HCT116 (cell line): ENCODE data around the gene SPIRE2. TPM values are rescaled to one million over a fixed set of nuclear protein-coding genes. Genes with fewer than 3 reads are reported as not detected.

Experiments used
- ATAC-seq: fragments of 200-7000 bp; cut with Tn5 transposase; 2 replicates; pipeline ENCODE4 v1.9.1; 2020; ENCODE audit warnings: mild to moderate bottlenecking, moderate library complexity
- BruUV-seq: library from RNA; stranded (reverse); fragments of 400-500 nt; replicated peaks from 2 replicates; lab custom pipeline; 2021; lab: Mats Ljungman, UMichigan
- CTCF ChIA-PET: fragments of 300-600 bp; sonication (Branson Sonifier 250); formaldehyde crosslinking; loops from one replicate; lab custom pipeline; 2021; ENCODE audit warnings: antibody characterized with exemption; lab: Charles Lee
- POLR2A ChIA-PET: fragments of 300-600, 350-600 bp; sonication (Branson Sonifier 250); formaldehyde crosslinking; loops from one replicate; lab custom pipeline; 2021; ENCODE audit warnings: antibody characterized with exemption; lab: Charles Lee
- RAD21 ChIA-PET, 2 experiments: fragments of 300-600 bp; sonication (Branson Sonifier 250); formaldehyde crosslinking; loops; one replicate each; lab custom pipeline; 2023; ENCODE audit warnings: low total read pairs in 2 of 2; ENCODE audit not compliant: uncharacterized antibody in 2 of 2, unreplicated experiment in 2 of 2, low non-redundant PET in 1 of 2; lab: Charles Lee
- DNase-seq: peaks from one replicate; pipeline ENCODE4 v3.0.0-alpha.2; 2010; ENCODE audit warnings: low read depth, low spot score
- H2AFZ ChIP-seq: fragments of 200-600 bp; shearing (Covaris generic), sonication (generic); 2 replicates; pipeline ENCODE4 v1.6.1; 2017; ENCODE audit warnings: low read depth, mixed run types, mixed read lengths, antibody characterized with exemption, low read length; ENCODE audit not compliant: poor library complexity, severe bottlenecking
- H3K27ac ChIP-seq: 2 replicates; pipeline ENCODE4 v1.5.1; 2012; ENCODE audit warnings: low read depth, low read length
- H3K27me3 ChIP-seq: fragments of 200-600 bp; sonication (generic); 2 replicates; pipeline ENCODE4 v1.6.1; 2016; ENCODE audit warnings: mixed run types, low read length, mixed read lengths; ENCODE audit not compliant: insufficient read depth
- H3K36me3 ChIP-seq, 2 experiments: fragments of 200-500 bp in 1 of 2; fragments of 200-600 bp in 1 of 2; sonication (Bioruptor generic) in 1 of 2; sonication (generic) in 1 of 2; 2 replicates each; pipeline versions ENCODE4 v1.5.1 to v1.6.1; 2014 to 2016; ENCODE audit warnings: low read length in 2 of 2, inconsistent platforms in 1 of 2, mixed read lengths in 1 of 2, mixed run types in 1 of 2; ENCODE audit not compliant: insufficient read depth in 2 of 2, control insufficient read depth in 1 of 2
- H3K4me1 ChIP-seq, 2 experiments: fragments of 200-600 bp in 1 of 2; sonication (generic) in 1 of 2; 2 replicates each; pipeline versions ENCODE4 v1.5.1 to v1.6.1; 2012 to 2017; ENCODE audit warnings: low read length in 2 of 2, inconsistent platforms in 1 of 2, mild to moderate bottlenecking in 1 of 2, mixed read lengths in 1 of 2, mixed run types in 1 of 2, moderate library complexity in 1 of 2; ENCODE audit not compliant: insufficient read depth in 2 of 2, control insufficient read depth in 1 of 2
- H3K4me2 ChIP-seq: fragments of 200-600 bp; sonication (generic); 2 replicates; pipeline ENCODE4 v1.6.1; 2017; ENCODE audit warnings: mixed run types, low read length, mixed read lengths
- H3K4me3 ChIP-seq, 2 experiments: fragments of 200-600 bp in 1 of 2; sonication (generic) in 1 of 2; replicated peaks in 1 of 2; 2 replicates each; pipeline ENCODE4 v1.5.1; 2011 to 2016; ENCODE audit warnings: low read length in 2 of 2, control low read depth in 1 of 2, low read depth in 1 of 2, mild to moderate bottlenecking in 1 of 2, mixed read lengths in 1 of 2, mixed run types in 1 of 2
- H3K79me2 ChIP-seq: fragments of 200-600 bp; sonication (generic); 2 replicates; pipeline ENCODE4 v1.6.1; 2017; ENCODE audit warnings: mild to moderate bottlenecking, mixed run types, low read length, moderate library complexity, mixed read lengths; ENCODE audit not compliant: insufficient read depth
- H3K9ac ChIP-seq: fragments of 200-600 bp; sonication (generic); 2 replicates; pipeline ENCODE4 v1.6.1; 2016; ENCODE audit warnings: low read length, mixed read lengths
- H3K9me2 ChIP-seq: fragments of 200-600 bp; sonication (generic), shearing (Covaris generic); 2 replicates; pipeline ENCODE4 v1.6.1; 2017; ENCODE audit warnings: mixed run types, mild to moderate bottlenecking, moderate library complexity; ENCODE audit not compliant: insufficient read depth
- H3K9me3 ChIP-seq, 2 experiments: fragments of 200-500 bp in 1 of 2; fragments of 200-600 bp in 1 of 2; sonication (Bioruptor generic) in 1 of 2; sonication (generic) in 1 of 2; 2 replicates each; pipeline ENCODE4 v1.6.1; 2014 to 2017; ENCODE audit warnings: low read length in 2 of 2, mixed read lengths in 2 of 2, inconsistent platforms in 1 of 2, low read depth in 1 of 2, mild to moderate bottlenecking in 1 of 2, mixed run types in 1 of 2, moderate library complexity in 1 of 2; ENCODE audit not compliant: control insufficient read depth in 1 of 2, insufficient read depth in 1 of 2
- H4K20me1 ChIP-seq: fragments of 200-600 bp; sonication (generic), shearing (Covaris generic); 2 replicates; pipeline ENCODE4 v1.6.1; 2017; ENCODE audit warnings: mixed run types, mild to moderate bottlenecking, moderate library complexity; ENCODE audit not compliant: insufficient read depth
- CBX3 ChIP-seq: IDR thresholded peaks from 2 replicates; pipeline ENCODE4 v1.6.1; 2012; ENCODE audit warnings: low read depth
- EGR1 ChIP-seq: IDR thresholded peaks from 2 replicates; pipeline ENCODE4 v1.6.1; 2012; ENCODE audit warnings: low read depth
- EZH2phosphoT487 ChIP-seq: fragments of 200-600 bp; IDR thresholded peaks from 2 replicates; pipeline ENCODE4 v1.6.1; 2018; ENCODE audit warnings: antibody characterized with exemption, borderline replicate concordance
- SRF ChIP-seq: IDR thresholded peaks from 2 replicates; pipeline ENCODE4 v1.6.1; 2012; ENCODE audit warnings: low read depth
- TCF7L2 ChIP-seq: IDR thresholded peaks from 2 replicates; pipeline ENCODE4 v1.7.0; 2011; ENCODE audit warnings: borderline replicate concordance, inconsistent platforms; ENCODE audit not compliant: insufficient read depth, insufficient read length; ENCODE audit errors: extremely low read depth
- intact Hi-C: fragments of 100-400 bp; cut with micrococcal nuclease; formaldehyde crosslinking; loops from 2 replicates; pipeline ENCODE4 v1.10.0; 2022
- total RNA-seq: library from RNA; stranded (reverse); gene quantifications from one replicate; pipeline ENCODE4 v1.2.1, GENCODE V29; 2021; ENCODE audit not compliant: unreplicated experiment
- TF ChIP-seq, protein P1 (sequence below): IDR thresholded peaks from 2 replicates; pipeline ENCODE4 v1.6.1; 2012
- TF ChIP-seq, protein P2 (sequence below), 3 experiments: fragments of 200-600 bp in 1 of 3; sonication (generic) in 1 of 3; IDR thresholded peaks in 2 of 3; conservative IDR thresholded peaks in 1 of 3; 2 replicates each; pipeline ENCODE4 v1.5.1; 2012 to 2017; ENCODE audit warnings: low read depth in 2 of 3, low read length in 2 of 3, antibody characterized with exemption in 1 of 3, borderline replicate concordance in 1 of 3, control low read depth in 1 of 3, mild to moderate bottlenecking in 1 of 3, mixed read lengths in 1 of 3, mixed run types in 1 of 3, moderate library complexity in 1 of 3; ENCODE audit not compliant: insufficient read depth in 1 of 3

SPIRE2 gene
- total RNA-seq, 1 experiment from 2014 or later = 21.2 TPM

DNA sequence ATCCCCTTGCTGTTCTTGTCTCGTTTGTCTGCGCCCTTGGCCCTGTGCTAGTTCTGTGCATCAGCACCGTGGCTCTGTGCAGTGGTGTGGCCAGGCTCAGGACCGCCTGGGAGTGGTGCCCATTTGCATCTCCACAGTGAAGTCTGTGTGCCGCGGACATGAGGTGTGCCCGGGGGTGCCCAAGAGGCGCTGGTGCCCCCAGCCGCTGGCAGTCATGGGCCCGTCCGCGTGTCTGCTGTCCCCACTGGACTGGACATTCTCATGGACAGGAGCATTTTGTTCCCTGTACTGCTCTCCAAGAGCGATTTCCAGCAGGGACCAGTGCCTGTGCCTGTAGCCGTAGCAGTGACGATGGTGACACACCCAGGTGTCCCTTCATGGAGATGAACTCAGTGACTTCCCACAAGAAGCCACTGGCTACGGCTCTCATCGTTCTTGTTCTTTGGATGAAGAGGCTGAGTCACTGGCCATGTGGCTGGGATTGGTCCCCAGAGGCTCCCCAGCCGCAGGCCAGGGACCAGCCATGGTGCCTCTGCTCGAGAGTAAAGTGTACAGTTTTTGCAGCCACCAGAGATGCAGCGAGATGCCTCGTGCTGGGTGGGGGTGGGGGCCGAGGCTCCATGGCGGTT lies 77.3 kb downstream of the SPIRE2 start (continued):
- TF ChIP-seq, protein P1, sequence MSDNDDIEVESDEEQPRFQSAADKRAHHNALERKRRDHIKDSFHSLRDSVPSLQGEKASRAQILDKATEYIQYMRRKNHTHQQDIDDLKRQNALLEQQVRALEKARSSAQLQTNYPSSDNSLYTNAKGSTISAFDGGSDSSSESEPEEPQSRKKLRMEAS = no peak
- TF ChIP-seq EGR1 (no peak), CBX3 (no peak), TCF7L2 (no peak), EZH2phosphoT487 (no peak)
- TF ChIP-seq, all 23 proteins: peak for 0

DNA sequence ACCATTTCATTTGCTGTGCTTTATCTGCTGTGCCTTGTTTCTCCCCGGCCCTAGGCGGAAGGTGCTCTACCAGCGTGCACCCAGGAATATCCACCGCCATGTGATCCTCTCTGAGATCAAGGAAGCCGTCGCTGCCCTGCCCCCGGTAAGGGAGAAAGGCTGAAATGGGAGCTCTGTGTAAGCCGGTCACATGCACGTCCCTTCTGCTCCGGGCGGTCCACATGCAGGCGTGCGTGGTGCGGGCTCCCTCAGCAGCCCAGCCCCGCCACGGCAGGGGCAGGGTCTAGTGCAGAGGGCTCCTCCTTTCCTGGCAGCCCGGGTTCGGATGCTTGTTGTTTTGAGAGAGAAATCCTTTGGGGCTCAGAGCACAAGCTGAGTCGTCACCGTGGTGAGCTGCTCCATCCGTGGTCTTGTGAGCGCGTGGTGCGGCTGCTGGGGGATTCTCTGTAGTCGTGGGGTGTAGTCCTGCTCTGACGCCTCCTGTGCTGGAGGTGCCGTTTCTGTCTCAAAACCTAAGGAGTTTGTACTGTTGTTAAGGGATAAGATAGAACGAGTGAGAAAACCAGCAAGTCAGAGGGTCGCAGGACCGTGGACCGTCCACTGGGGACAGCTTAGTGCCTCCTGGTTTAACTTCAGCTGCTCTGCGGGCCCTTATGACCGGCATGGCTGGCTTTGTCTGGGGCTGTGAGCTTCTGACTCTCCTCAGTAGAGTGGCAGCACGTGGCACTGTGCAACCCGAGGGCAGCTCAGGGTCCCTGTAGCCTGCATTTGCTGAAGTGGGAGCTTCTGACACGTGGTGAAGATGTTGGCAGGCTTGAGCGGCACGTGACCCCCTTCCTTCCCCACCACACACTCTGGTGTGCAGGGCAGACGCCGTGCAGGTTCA lies 78.1 kb downstream of the SPIRE2 start:
- no peak overlapping the region for H3K4me2 ChIP-seq
- ChIA-PET POLR2A (interaction anchor here (1.0 to 2.7 kb wide), 2 partner anchors 13 to 16 kb away, joined by 5 to 22 read pairs; partner anchors contain the start of genes MC1R and TUBB3), RAD21 (no interaction called here), CTCF (interaction anchor here (0.8 to 5.7 kb wide), 3 partner anchors 12 to 34 kb away, joined by 3 to 57 read pairs (median 26); partner anchors contain the start of genes MC1R and TUBB3)
- no peaks in the 10 kb centered on the region for H3K9me3 ChIP-seq
- BruUV-seq = no TSS peak
- H3K27me3 ChIP-seq = no peaks in the 10 kb centered on the region
- no peak for DNase-seq
- H3K4me3 ChIP-seq = no peak overlapping the region
- no peaks in the 10 kb centered on the region for H3K79me2 ChIP-seq
- no peak overlapping the region; the same call in 1 of the 2 replicates for H3K27ac ChIP-seq
- peaks cover 20 to 23% of the 10 kb centered on the region in 2 experiments for H3K36me3 ChIP-seq
- peaks cover 4 to 11% of the 10 kb centered on the region in 2 experiments; a peak in 3 of 4 replicates for H3K4me1 ChIP-seq
- H4K20me1 ChIP-seq = no peaks in the 10 kb centered on the region
- ATAC-seq = no peak
- intact Hi-C loops = no loop called here
- TF ChIP-seq, protein P2, sequence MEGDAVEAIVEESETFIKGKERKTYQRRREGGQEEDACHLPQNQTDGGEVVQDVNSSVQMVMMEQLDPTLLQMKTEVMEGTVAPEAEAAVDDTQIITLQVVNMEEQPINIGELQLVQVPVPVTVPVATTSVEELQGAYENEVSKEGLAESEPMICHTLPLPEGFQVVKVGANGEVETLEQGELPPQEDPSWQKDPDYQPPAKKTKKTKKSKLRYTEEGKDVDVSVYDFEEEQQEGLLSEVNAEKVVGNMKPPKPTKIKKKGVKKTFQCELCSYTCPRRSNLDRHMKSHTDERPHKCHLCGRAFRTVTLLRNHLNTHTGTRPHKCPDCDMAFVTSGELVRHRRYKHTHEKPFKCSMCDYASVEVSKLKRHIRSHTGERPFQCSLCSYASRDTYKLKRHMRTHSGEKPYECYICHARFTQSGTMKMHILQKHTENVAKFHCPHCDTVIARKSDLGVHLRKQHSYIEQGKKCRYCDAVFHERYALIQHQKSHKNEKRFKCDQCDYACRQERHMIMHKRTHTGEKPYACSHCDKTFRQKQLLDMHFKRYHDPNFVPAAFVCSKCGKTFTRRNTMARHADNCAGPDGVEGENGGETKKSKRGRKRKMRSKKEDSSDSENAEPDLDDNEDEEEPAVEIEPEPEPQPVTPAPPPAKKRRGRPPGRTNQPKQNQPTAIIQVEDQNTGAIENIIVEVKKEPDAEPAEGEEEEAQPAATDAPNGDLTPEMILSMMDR (IDR thresholded peaks at IDR 0.05 in 2 of 3, conservative IDR thresholded peaks at IDR 0.05 in 1 of 3; ENCODE audit: borderline replicate concordance in 1 of 3, insufficient read depth in 1 of 3, low read depth in 2 of 3, low read length in 2 of 3) = peak in 1 of 3 experiments; percentile 27; a peak in 1 of 6 replicates
- TF ChIP-seq SRF = no peak
- no peak overlapping the region for H3K9ac ChIP-seq
- no peaks in the 10 kb centered on the region for H3K9me2 ChIP-seq
- no peak overlapping the region for H2AFZ ChIP-seq
